Stimulated activated CD4-positive, alpha-beta T cell treated with anti-CD3 and anti-CD28 coated beads, Interleukin-4, amount 100 ng/mL, for 48 hours (primary cell): ENCODE results near the gene BPIFB6.

ENCODE experiments used
- DNase-seq, 2 donors: peaks; one replicate each; pipeline ENCODE4 v3.0.0-alpha.2; 2020; ENCODE audit warnings: low read depth in 2 of 2

BPIFB6 gene

DNA sequence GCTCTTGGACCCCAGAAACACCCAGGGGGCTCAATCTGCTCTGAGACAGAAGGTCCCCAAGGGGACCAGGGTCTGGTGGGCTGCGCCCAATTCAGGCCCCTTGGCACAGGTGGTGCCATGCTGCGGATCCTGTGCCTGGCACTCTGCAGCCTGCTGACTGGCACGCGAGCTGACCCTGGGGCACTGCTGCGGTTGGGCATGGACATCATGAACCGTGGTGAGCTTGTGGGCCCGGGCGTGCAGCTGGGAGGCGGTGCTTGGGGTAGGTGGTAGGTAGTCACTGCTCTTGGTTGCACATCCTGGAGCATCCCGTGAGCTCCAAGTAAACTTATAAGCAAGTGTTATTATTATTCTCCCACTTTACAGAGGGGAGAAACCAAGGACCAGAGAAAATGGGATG lies at the start of gene BPIFB6:
Gene BPIFB6 (plus strand): TSS at position 118 of the 400 bp plus-strand sequence. CDS start 0 bp downstream, at position 118.
- DNase-seq = no peak

GRCh38 chr20:32982617-32983458 lies 48.6 kb upstream of the BPIFB6 start:
- no peak for DNase-seq

GRCh38 chr20:32983459-32984112 lies 47.9 kb upstream of the BPIFB6 start:
- DNase-seq = no peak

DNA sequence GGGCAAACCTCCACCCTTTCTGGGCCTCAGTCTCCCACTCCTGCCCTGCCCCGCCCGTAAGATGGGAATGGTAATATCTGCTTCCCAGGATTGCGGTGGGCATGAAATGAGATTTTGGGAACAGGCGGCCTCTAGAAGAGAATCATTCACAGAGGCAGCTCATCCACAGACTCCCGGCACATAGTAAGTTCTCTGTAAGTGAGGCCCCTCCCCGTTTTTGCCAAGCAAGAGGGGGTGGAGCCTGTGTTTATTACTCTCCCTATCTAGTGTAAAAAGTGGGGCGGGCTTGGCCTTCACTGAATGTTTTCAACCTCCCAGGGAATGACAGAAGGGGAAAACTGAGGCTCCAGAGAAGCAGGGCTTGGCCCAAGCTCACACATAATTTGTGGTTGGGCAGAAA lies 47.3 kb upstream of the BPIFB6 start:
- DNase-seq = no peak

DNA sequence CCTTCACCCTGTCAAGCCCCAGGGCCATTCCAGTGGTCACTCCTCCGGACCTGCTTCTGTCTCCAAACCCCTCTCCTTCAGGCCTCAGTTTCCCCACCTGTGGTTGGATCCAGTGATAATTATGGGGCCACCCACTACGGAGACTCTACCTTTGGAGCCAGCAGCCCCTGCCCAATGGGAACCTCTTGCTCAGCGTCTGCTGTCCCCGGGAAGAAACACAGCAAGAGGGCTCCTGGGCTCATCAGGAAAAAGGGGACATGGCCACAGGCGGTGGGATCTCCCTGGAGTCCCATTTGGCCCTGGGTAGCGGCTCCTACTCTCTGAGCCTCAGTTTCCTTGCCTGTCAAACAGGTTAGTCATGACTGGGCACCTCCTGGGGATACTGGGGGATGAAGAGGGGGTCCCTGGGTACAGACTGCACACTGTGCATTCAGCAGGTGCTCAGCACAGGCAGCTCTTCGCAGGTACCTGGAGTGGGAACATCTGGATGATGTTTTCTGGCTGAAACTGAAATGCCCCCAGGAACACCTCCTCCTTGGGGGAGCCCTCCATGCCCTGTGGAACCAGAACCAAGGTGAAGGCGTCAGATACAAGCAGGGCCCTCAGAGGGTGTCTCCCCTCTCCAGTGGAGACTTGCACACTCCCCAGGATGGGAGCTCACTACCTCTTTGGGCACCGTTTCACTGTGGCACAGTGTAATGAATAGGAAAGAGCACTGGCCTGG lies 46.7 kb upstream of the BPIFB6 start:
- DNase-seq = no peak

GRCh38 chr20:32985596-32985995 lies 45.9 kb upstream of the BPIFB6 start:
- DNase-seq = no peak

DNA sequence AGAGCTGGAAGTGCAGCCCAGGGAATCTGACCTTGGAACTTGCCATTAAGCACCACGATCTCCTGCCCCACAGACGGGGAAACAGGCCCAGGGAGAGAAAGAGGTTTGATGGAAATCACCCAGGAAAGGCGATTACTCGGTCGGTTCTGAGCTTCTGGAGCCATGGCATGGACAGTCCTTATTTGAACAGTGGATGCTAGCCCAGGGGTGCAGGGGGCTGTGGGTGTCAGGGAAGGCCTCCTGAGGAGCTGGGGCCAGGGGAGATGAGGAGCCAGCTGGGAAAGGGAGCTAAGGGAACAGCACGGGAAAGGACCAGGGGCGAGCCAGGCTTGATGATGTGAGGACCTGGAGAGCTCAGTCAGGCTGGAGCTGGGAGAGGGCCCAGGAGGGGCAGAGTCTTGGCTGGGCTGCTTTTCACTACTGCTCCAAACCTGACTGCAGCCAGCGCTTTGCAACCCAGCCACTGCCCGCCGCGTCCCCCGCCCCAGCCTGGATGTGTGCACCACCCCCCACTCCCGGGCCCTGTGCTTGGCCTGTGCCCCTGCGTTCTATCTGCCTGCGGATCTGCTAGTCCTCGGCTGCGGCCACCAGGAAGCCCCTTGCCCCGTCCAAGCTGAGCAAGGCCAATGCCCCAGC lies 45.0 kb upstream of the BPIFB6 start:
- no peak for DNase-seq

GRCh38 chr20:32987044-32987825 lies 44.2 kb upstream of the BPIFB6 start:
- no peak for DNase-seq

DNA sequence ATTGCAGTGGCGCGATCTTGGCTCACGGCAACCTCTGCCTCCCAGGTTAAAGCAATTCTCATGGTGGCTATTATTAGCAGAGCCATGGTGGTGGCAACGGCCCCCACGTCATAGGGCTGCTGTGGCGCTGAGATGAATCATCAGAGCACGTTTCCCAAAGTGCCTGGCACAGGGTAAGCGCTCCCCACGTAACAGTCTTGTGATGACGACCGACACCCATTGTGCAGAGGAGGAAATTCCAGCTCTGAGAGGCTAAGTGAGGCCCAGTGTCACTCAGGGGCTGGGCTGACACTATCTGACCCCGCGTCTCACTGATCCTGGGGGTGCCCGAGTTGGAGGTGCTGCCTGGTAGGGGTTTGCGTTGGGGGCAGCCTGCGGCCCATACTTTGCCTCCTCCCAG lies 43.4 kb upstream of the BPIFB6 start:
- no peak for DNase-seq

- no peak for DNase-seq
Measured at GRCh38 chr20:32989507-32990283, 41.8 kb upstream of the BPIFB6 start.

GRCh38 chr20:32990426-32990825 lies 41.0 kb upstream of the BPIFB6 start:
- no peak for DNase-seq

- DNase-seq = no peak
Measured at GRCh38 chr20:32991383-32991782, 40.1 kb upstream of the BPIFB6 start.

DNA sequence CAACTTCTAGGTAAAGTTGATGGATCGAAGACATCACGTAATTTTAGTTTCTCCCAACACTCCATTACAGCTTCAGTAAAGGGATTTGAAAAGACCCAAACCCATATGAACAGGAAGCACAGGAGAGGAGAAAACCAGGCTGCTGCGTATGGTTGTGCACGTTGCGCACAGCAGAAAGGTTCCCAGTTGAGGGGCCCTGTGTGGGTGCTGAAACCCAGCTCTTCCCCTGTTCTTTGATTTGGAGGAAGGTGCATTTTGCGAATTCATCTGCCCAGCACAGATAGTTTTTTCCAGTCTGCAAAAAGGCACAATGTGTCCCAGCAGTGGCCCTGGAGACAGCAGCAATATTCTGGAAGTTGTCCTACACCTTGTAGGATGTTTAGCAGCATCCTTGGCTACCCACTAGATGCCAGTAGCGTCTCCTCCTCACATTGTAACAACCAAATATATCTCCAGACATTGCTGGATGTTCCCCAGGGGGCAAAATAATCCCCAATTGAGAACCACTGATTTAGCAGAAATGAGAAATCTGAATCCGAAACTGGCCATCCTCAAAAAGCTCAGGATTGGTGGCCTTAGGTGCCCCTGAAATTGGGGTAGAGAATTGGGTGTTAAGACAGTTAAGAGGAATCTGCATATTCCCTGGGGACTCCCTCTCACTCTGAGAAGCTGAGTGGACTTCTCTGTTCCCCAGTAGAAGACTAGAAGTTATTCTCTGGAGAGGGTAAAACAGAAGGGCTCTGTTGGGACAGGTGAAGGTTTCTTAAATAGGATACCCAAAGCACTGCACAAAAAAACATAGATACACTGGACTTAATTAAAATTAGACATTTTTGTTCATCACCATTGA lies 39.4 kb upstream of the BPIFB6 start:
- DNase-seq = no peak

GRCh38 chr20:32993496-32994050 lies 37.9 kb upstream of the BPIFB6 start:
- no peak for DNase-seq

DNA sequence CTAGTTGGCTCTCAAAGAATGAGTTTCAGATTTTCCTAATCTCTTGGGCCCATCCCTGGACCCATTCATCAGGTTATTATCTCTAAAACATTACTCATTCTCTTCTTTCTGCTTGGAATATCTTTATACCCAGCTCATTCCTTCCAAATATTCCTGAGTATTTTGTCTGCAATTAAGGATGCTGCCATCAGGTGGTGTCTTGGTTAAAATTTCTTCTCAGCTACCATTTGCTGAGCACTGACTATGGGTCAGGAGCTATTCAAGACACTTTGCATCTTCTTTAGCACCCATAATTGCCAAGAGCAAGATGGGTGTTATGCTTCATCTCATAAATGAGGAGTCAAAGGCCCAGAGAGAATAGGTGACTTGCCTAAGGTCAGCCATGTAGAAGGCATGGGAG lies 35.6 kb upstream of the BPIFB6 start:
- no peak for DNase-seq

GRCh38 chr20:32997431-32997830 lies 34.0 kb upstream of the BPIFB6 start:
- no peak for DNase-seq

GRCh38 chr20:32999603-33000250 lies 31.7 kb upstream of the BPIFB6 start:
- DNase-seq = no peak

DNA sequence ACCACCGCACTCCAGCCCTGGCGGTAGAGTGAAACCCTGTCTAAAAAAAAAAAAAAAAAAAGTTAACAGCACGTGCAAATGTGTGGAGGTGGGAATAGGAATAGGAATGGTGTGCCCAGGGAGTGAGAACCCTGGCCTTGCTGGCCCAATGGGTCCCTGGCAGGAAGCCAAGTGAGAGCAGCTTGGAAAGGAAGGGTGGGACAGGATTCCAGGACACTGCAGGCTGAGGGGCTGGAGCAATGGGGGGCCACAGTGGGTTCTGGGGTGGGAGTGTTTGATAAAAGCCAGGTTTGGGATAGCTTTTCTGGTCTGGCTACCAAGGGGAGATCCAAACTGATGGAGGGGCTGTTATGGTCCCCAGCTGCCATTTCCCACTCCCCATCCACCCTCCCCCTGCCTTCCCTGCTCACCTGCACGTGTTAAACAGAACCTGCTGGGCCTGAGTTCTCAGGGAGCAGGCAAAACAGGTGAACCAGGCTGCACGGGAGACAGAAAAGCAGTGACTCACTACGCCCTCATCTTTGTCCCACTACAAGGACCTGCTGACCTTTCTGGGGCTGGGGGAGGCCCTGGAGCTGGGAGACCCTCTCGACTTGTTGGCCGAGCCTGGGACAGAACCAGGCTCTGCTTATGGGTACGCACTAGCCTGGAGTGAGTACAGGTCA lies 30.5 kb upstream of the BPIFB6 start:
- DNase-seq = no peak
